Epithelial cell of esophagus (primary cell): ENCODE results near the gene ANTXRL.
"Not testable (repeated sequence)": the region's sequence is repeated elsewhere in the genome, so short reads cannot be mapped to it uniquely, and the experiment has no call there.

ENCODE experiments used
- DNase-seq: peaks from one replicate; pipeline ENCODE4 v3.0.0; 2010; ENCODE audit warnings: low read depth
- H3K4me3 ChIP-seq: 2 replicates; pipeline ENCODE4 v1.5.1; 2011; ENCODE audit warnings: mild to moderate bottlenecking, low read length, control low read depth
- CTCF ChIP-seq: IDR thresholded peaks from 2 replicates; pipeline ENCODE4 v1.5.1; 2011; ENCODE audit warnings: low read depth, mild to moderate bottlenecking, low read length, control low read depth, inconsistent platforms; ENCODE audit not compliant: insufficient read depth; ENCODE audit errors: missing control alignments

Gene ANTXRL

GRCh38 chr10:46273506-46274477 is 13.0 kb upstream of the ANTXRL start:
- DNase-seq, result no peak
- TF ChIP-seq CTCF, result peak; percentile 3
- no peak overlapping the region for H3K4me3 ChIP-seq

GRCh38 chr10:46277840-46278239 is 9.0 kb upstream of the ANTXRL start:
- TF ChIP-seq CTCF, result no peak
- H3K4me3 ChIP-seq, result no peak overlapping the region
- no peak for DNase-seq

DNA sequence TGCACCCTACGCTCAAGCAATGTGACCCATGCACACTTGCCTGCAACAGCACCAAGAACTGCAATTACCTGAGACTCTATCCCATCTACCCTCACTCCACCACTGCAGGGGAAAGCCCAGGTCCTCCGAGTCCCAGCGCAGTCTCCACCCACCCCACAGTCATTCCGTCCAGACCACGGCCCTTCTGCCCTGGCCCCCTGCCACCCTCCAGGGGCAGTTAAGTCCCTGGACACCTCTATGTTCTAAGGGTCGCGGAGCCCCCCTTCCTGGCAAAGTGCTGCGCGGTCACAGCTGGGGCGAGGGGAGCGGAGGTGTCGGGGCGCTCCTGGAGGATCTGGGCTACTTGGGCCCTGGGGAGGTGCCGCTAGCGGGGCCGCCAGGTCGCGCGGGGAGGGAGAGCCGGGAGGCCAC is 4.4 kb upstream of the ANTXRL start:
- DNase-seq, result not testable (repeated sequence)

DNA sequence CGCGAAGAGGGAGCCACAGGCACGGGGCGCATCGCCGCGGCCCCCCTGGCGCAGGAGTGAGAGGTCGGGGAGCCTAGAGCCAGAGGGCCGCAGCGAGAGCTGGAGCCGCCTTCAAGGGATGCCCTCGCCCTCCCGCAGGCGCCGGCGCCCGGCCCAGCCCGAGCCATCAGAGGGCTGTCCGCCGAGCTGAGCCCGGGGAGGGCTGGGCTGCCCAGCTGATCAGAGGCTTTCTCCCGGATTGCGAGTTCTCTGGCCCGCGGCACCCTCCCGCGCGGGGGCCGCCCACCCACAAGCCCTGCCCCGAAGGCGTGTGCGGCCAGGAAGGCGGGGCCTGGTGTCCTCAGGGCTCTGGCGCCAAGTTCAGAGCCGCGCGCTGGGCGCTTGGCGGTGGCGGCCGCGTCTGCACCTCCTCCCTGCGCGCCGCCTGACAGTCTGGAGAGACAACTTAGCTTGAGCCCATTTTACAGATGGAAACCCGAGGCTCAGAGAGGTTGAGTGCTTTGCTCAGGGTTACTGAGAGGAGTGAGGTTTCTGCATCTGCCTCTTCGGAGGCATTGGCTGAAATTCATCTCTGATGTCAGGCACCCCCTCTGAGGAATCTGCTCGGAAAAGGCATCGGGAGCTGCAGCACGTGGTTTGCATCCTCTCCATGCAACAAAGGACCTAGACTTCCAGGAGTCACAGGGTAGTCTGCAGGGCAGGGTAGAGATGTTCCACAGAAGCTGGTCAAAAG is 3.8 kb upstream of the ANTXRL start:
- peak; percentile 48 for DNase-seq
- TF ChIP-seq CTCF, result no peak
- H3K4me3 ChIP-seq, result peak overlapping the region; percentile 19

More for the DNA sequence above, 4.4 kb upstream of the ANTXRL start:
- H3K4me3 ChIP-seq, result peak overlapping the region; percentile 19

GRCh38 chr10:46283580-46284285 is 3.1 kb upstream of the ANTXRL start:
- TF ChIP-seq CTCF, result no peak
- DNase-seq, result no peak
- no peak overlapping the region for H3K4me3 ChIP-seq

- peak overlapping the region; percentile 54 for H3K4me3 ChIP-seq
- DNase-seq, result peak; percentile 74
- TF ChIP-seq CTCF, result no peak
These were observed 2.2 kb upstream of the ANTXRL start for GRCh38 chr10:46284286-46285229.
